ENCODE results near the gene MYO1G.
A peak's percentile ranks its signal among the peaks of the same experiment; 100 is the strongest.

The MYO1G gene

DNA sequence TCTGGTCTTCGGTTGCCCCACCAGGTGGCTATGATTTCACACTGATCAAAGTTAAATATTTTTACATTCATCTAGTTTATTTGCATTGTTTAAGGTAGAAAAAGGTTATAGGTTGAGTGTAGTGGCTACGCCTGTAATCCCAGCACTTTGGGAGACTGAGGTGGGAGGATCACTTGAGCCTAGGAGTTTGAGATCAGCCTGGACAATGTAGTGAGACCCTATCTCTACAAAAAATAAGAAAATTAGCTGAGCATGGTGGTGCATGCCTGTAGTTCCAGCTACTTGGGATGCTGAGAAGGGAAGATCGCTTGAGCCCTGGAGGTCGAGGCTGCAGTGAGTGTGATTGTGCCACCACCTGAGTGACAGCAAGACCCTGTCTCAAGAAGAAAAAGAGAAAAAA is 25.0 kb upstream of the MYO1G start:
- H3K27ac ChIP-seq (replicated peaks), result no peak overlapping the region
- no peak overlapping the region for H3K4me3 ChIP-seq (replicated peaks; ENCODE audit: insufficient read depth, low read length)
- TF ChIP-seq, protein P1, sequence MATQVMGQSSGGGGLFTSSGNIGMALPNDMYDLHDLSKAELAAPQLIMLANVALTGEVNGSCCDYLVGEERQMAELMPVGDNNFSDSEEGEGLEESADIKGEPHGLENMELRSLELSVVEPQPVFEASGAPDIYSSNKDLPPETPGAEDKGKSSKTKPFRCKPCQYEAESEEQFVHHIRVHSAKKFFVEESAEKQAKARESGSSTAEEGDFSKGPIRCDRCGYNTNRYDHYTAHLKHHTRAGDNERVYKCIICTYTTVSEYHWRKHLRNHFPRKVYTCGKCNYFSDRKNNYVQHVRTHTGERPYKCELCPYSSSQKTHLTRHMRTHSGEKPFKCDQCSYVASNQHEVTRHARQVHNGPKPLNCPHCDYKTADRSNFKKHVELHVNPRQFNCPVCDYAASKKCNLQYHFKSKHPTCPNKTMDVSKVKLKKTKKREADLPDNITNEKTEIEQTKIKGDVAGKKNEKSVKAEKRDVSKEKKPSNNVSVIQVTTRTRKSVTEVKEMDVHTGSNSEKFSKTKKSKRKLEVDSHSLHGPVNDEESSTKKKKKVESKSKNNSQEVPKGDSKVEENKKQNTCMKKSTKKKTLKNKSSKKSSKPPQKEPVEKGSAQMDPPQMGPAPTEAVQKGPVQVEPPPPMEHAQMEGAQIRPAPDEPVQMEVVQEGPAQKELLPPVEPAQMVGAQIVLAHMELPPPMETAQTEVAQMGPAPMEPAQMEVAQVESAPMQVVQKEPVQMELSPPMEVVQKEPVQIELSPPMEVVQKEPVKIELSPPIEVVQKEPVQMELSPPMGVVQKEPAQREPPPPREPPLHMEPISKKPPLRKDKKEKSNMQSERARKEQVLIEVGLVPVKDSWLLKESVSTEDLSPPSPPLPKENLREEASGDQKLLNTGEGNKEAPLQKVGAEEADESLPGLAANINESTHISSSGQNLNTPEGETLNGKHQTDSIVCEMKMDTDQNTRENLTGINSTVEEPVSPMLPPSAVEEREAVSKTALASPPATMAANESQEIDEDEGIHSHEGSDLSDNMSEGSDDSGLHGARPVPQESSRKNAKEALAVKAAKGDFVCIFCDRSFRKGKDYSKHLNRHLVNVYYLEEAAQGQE (IDR thresholded peaks at IDR 0.05; ENCODE audit: insufficient replicate concordance, low read depth), result no peak
- TF ChIP-seq, protein P2, sequence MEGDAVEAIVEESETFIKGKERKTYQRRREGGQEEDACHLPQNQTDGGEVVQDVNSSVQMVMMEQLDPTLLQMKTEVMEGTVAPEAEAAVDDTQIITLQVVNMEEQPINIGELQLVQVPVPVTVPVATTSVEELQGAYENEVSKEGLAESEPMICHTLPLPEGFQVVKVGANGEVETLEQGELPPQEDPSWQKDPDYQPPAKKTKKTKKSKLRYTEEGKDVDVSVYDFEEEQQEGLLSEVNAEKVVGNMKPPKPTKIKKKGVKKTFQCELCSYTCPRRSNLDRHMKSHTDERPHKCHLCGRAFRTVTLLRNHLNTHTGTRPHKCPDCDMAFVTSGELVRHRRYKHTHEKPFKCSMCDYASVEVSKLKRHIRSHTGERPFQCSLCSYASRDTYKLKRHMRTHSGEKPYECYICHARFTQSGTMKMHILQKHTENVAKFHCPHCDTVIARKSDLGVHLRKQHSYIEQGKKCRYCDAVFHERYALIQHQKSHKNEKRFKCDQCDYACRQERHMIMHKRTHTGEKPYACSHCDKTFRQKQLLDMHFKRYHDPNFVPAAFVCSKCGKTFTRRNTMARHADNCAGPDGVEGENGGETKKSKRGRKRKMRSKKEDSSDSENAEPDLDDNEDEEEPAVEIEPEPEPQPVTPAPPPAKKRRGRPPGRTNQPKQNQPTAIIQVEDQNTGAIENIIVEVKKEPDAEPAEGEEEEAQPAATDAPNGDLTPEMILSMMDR (IDR thresholded peaks at IDR 0.05; ENCODE audit: insufficient read depth, low read length), result no peak
- TF ChIP-seq GABPA (IDR thresholded peaks at IDR 0.05; ENCODE audit: low read depth) (no peak), POLR2AphosphoS5 (IDR thresholded peaks at IDR 0.05; ENCODE audit: low read depth) (no peak), SPI1 (IDR thresholded peaks at IDR 0.05; ENCODE audit: borderline replicate concordance, low read depth) (no peak)
- DNase-seq (ENCODE audit: low read depth in 1 of 2, low spot score in 1 of 2), result no peak
- no peaks in the 10 kb centered on the region for H3K27me3 ChIP-seq (ENCODE audit: insufficient read depth, poor library complexity, severe bottlenecking)

DNA sequence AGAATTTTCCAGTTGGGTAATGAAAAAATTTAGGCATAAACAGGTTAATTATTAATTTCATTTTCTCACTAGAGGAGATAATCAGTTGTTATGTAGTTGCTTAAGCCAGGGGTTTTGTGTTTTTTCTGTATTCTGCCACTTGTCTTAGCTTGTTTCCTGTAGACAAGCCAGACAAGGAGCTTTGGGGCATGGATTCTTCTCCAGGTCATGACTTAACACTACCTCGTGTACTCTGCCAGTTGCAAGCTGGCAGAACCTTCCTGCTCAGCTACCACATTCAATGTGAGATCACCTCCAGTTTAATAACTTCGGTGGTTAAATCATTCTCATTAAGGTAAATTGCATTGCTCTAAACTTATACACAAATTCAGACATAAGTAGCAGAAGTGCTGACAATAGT is 23.0 kb upstream of the MYO1G start:
- Histone ChIP-seq H3K4me3 (replicated peaks; ENCODE audit: insufficient read depth, low read length) (no peak overlapping the region), H3K27ac (replicated peaks) (no peak overlapping the region), H3K27me3 (ENCODE audit: insufficient read depth, poor library complexity, severe bottlenecking) (no peaks in the 10 kb centered on the region)
- DNase-seq (ENCODE audit: low read depth in 1 of 2, low spot score in 1 of 2), result no peak
- TF ChIP-seq, protein P1 (IDR thresholded peaks at IDR 0.05; ENCODE audit: insufficient replicate concordance, low read depth), result no peak
- TF ChIP-seq POLR2AphosphoS5 (IDR thresholded peaks at IDR 0.05; ENCODE audit: low read depth) (no peak), GABPA (IDR thresholded peaks at IDR 0.05; ENCODE audit: low read depth) (no peak), SPI1 (IDR thresholded peaks at IDR 0.05; ENCODE audit: borderline replicate concordance, low read depth) (no peak)
- TF ChIP-seq, protein P2 (IDR thresholded peaks at IDR 0.05; ENCODE audit: insufficient read depth, low read length), result no peak

DNA sequence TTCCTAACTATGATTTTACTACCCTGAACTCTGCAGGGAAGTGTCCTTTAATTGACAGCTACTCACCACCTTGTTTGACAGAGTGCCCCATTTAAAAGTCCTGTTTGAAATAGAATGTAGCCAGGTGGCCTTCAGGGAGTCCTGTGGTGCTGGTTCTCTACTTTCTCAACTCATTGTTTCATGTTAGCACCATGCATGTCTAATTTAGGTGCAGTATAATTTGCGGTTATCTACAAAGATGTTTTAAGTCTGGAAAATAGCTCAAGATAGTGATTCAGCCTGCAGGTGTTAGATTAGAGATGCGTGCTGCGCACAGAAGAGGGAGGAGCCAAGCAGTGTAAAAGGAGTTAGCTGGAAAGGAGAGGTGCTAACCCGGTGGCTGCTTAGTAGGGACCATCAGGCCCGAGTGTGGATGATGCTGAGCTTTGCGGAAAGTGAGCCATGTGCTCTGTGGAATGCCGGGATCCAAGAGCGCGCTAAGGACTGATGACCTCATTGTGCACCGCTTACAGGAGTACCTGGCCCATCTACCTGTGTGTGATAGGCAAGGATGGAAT is 22.4 kb upstream of the MYO1G start:
- peak overlapping the region; percentile 77 for H3K27ac ChIP-seq (replicated peaks)
- no peaks in the 10 kb centered on the region for H3K27me3 ChIP-seq (ENCODE audit: insufficient read depth, poor library complexity, severe bottlenecking)
- no peak for TF ChIP-seq GABPA (IDR thresholded peaks at IDR 0.05; ENCODE audit: low read depth)
- TF ChIP-seq, protein P2 (IDR thresholded peaks at IDR 0.05; ENCODE audit: insufficient read depth, low read length), result no peak
- TF ChIP-seq SPI1 (IDR thresholded peaks at IDR 0.05; ENCODE audit: borderline replicate concordance, low read depth), result no peak
- no peak for TF ChIP-seq POLR2AphosphoS5 (IDR thresholded peaks at IDR 0.05; ENCODE audit: low read depth)
- TF ChIP-seq, protein P1 (IDR thresholded peaks at IDR 0.05; ENCODE audit: insufficient replicate concordance, low read depth), result no peak
- peak in 1 of 2 experiments; percentile 41 for DNase-seq (ENCODE audit: low read depth in 1 of 2, low spot score in 1 of 2)
- peak overlapping the region; percentile 58 for H3K4me3 ChIP-seq (replicated peaks; ENCODE audit: insufficient read depth, low read length)

Measured in HL-60 (cell line).